Neuronal stem cell (in vitro differentiated cells): Measurements from ENCODE around the gene TFAP2C.

Experiments used
- DNase-seq: peaks from one replicate; pipeline ENCODE4 v3.0.0-alpha.2; 2013; ENCODE audit warnings: low spot score
- H2AFZ ChIP-seq: one replicate; pipeline ENCODE4 v1.6.1; 2013; ENCODE audit warnings: mild to moderate bottlenecking, low read length, inconsistent platforms
- H2AK5ac ChIP-seq: 2 replicates; pipeline ENCODE4 v1.6.1; 2013; ENCODE audit warnings: low read depth, mild to moderate bottlenecking, inconsistent platforms, low read length, moderate library complexity, mixed read lengths
- H2BK120ac ChIP-seq: 2 replicates; pipeline ENCODE4 v1.6.1; 2013; ENCODE audit warnings: low read depth, mild to moderate bottlenecking, inconsistent platforms, low read length, moderate library complexity, mixed read lengths
- H2BK12ac ChIP-seq: one replicate; pipeline ENCODE4 v1.6.1; 2013; ENCODE audit warnings: low read length, inconsistent platforms
- H2BK15ac ChIP-seq: 2 replicates; pipeline ENCODE4 v1.6.1; 2013; ENCODE audit warnings: mild to moderate bottlenecking, low read length, inconsistent platforms, mixed read lengths
- H2BK5ac ChIP-seq: one replicate; pipeline ENCODE4 v1.6.1; 2013; ENCODE audit warnings: inconsistent platforms, mild to moderate bottlenecking, low read length, moderate library complexity
- H3K14ac ChIP-seq: one replicate; pipeline ENCODE4 v1.6.1; 2013; ENCODE audit warnings: low read length, inconsistent platforms
- H3K18ac ChIP-seq: 2 replicates; pipeline ENCODE4 v1.6.1; 2013; ENCODE audit warnings: low read length, inconsistent platforms
- H3K23ac ChIP-seq: 2 replicates; pipeline ENCODE4 v1.6.1; 2013; ENCODE audit warnings: low read depth, mild to moderate bottlenecking, mixed read lengths, low read length, inconsistent platforms; ENCODE audit not compliant: poor library complexity
- H3K27ac ChIP-seq: replicated peaks from 3 replicates; pipeline ENCODE4 v1.5.1; 2013; ENCODE audit warnings: low read length, inconsistent platforms
- H3K27me3 ChIP-seq, 3 experiments: 2 replicates each; pipeline ENCODE4 v1.6.1; 2013; ENCODE audit warnings: low read length in 3 of 3, mild to moderate bottlenecking in 2 of 3, inconsistent platforms in 1 of 3, low read depth in 1 of 3, mixed read lengths in 1 of 3, moderate library complexity in 1 of 3; ENCODE audit not compliant: control insufficient read depth in 3 of 3, insufficient read depth in 3 of 3
- H3K36me3 ChIP-seq, 2 donors: replicated peaks in 1 of 2; 2 replicates each; pipeline ENCODE4 v1.6.1; 2013; ENCODE audit warnings: low read length in 2 of 2; ENCODE audit not compliant: control insufficient read depth in 2 of 2, insufficient read depth in 2 of 2
- H3K4ac ChIP-seq: 2 replicates; pipeline ENCODE4 v1.6.1; 2013; ENCODE audit warnings: inconsistent platforms, mild to moderate bottlenecking, low read length, moderate library complexity
- H3K4me1 ChIP-seq, 2 donors: 1 replicate in 1 of 2; 2 replicates in 1 of 2; pipeline ENCODE4 v1.6.1; 2013; ENCODE audit warnings: low read length in 2 of 2, low read depth in 1 of 2; ENCODE audit not compliant: control insufficient read depth in 2 of 2, insufficient read depth in 1 of 2
- H3K4me2 ChIP-seq: one replicate; pipeline ENCODE4 v1.6.1; 2013; ENCODE audit warnings: mild to moderate bottlenecking, low read length, inconsistent platforms; ENCODE audit not compliant: insufficient read depth, poor library complexity, severe bottlenecking
- H3K4me3 ChIP-seq, 2 donors: 2 replicates each; pipeline ENCODE4 v1.5.1; 2013; ENCODE audit warnings: low read length in 2 of 2, mild to moderate bottlenecking in 2 of 2, inconsistent platforms in 1 of 2, moderate library complexity in 1 of 2
- H3K79me1 ChIP-seq: one replicate; pipeline ENCODE4 v1.6.1; 2013; ENCODE audit warnings: low read depth, mild to moderate bottlenecking, inconsistent platforms, low read length, moderate library complexity
- H3K9ac ChIP-seq: one replicate; pipeline ENCODE4 v1.6.1; 2013; ENCODE audit warnings: mild to moderate bottlenecking, low read depth, low read length, inconsistent platforms; ENCODE audit not compliant: poor library complexity
- H3K9me3 ChIP-seq, 2 donors: replicated peaks in 1 of 2; 2 replicates each; pipeline versions ENCODE3 to v1.6.1; 2013; ENCODE audit warnings: low read length in 2 of 2, mild to moderate bottlenecking in 2 of 2, inconsistent platforms in 1 of 2, low read depth in 1 of 2, mixed read lengths in 1 of 2, moderate library complexity in 1 of 2; ENCODE audit not compliant: control insufficient read depth in 2 of 2, insufficient read depth in 1 of 2
- H4K8ac ChIP-seq: one replicate; pipeline ENCODE4 v1.6.1; 2013; ENCODE audit warnings: low read depth, mild to moderate bottlenecking, inconsistent platforms, low read length, moderate library complexity
- H4K91ac ChIP-seq: one replicate; pipeline ENCODE4 v1.6.1; 2013; ENCODE audit warnings: low read length, low read depth, mild to moderate bottlenecking, inconsistent platforms; ENCODE audit not compliant: poor library complexity
- WGBS, 2 donors: extraction: QIAGEN DNeasy Blood & Tissue Kit; methylation state at CpG; one replicate each; pipeline ENCODE4 v1.1.7; 2013; ENCODE audit warnings: missing lambda C conversion rate in 2 of 2, mixed read lengths in 1 of 2; ENCODE audit not compliant: insufficient read length in 2 of 2, insufficient replicate concordance in 1 of 2; ENCODE audit errors: extremely low coverage in 2 of 2; 5-methylcytosine and 5-hydroxymethylcytosine counted together

TFAP2C gene

DNA sequence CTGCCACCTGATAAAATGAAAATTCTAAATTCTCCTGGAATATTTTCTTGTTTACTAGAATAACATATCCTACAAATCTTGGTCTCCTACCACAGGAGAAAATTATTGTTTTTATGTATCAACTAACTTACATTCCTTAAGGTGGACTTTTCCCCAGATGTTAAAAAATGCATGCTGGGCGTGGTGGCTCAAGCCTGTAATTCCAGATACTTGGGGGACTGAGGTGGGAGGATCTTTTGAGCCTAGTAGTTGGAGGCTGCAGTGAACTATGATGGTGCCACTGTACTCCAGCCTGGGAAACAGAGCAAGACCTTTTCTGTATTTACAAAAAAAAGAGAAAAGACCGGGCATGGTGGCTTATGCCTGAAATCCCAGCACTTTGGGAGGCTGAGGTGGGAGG lies 27.9 kb upstream of the TFAP2C start:
- no peak overlapping the region for H3K4me2 ChIP-seq
- no peak overlapping the region for H2BK120ac ChIP-seq
- no peak overlapping the region for H4K91ac ChIP-seq
- H2BK12ac ChIP-seq, result no peak overlapping the region
- H3K36me3 ChIP-seq, result no peaks in the 10 kb centered on the region
- H2AFZ ChIP-seq, result no peak overlapping the region
- no peak overlapping the region for H3K9ac ChIP-seq
- WGBS, 2 donors, result no CpG with 5 or more reads among the region's 2 CpGs
- H3K27ac ChIP-seq, result no peak overlapping the region
- no peaks in the 10 kb centered on the region for H3K4me1 ChIP-seq
- no peak overlapping the region for H3K18ac ChIP-seq
- no peak overlapping the region for H4K8ac ChIP-seq
- H3K14ac ChIP-seq, result no peak overlapping the region
- H3K27me3 ChIP-seq, result peaks cover 0 to 4% (median 0%) of the 10 kb centered on the region in 3 experiments
- H3K4me3 ChIP-seq, result no peak overlapping the region
- H3K79me1 ChIP-seq, result no peaks in the 10 kb centered on the region
- no peak overlapping the region for H2BK5ac ChIP-seq
- no peak overlapping the region for H2AK5ac ChIP-seq
- H2BK15ac ChIP-seq, result no peak overlapping the region
- no peaks in the 10 kb centered on the region for H3K9me3 ChIP-seq
- H3K4ac ChIP-seq, result no peak overlapping the region
- DNase-seq, result no peak
- H3K23ac ChIP-seq, result no peak overlapping the region

DNA sequence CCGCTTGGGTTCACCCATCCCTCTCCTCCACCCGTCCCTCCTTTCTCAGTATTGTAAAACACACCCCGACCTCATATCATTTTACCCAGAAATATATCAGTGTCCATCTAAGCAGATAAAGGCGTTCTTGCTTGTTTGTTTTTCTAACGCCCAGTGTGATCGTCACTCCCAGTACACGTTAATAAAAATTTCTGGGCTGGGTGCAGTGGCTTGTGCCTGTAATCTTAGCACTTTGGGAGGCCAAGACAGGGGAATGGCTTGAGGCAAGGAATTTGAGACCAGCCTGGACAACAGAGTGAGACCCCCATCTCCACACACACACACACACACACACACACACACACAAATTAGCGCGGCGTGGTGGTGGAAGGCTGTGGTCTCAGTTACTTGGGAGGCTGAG lies 24.4 kb upstream of the TFAP2C start:
- Histone ChIP-seq H3K4ac (no peak overlapping the region), H2AFZ (no peak overlapping the region), H3K23ac (no peak overlapping the region), H2BK120ac (no peak overlapping the region), H3K4me2 (no peak overlapping the region), H2AK5ac (no peak overlapping the region), H4K8ac (no peak overlapping the region), H2BK15ac (no peak overlapping the region), H3K27me3 (peaks cover 0 to 5% (median 0%) of the 10 kb centered on the region in 3 experiments), H4K91ac (no peak overlapping the region), H3K4me3 (no peak overlapping the region), H3K27ac (no peak overlapping the region), H2BK12ac (no peak overlapping the region), H2BK5ac (no peak overlapping the region), H3K14ac (no peak overlapping the region), H3K9me3 (no peaks in the 10 kb centered on the region), H3K18ac (no peak overlapping the region), H3K9ac (no peak overlapping the region), H3K4me1 (peaks cover 0 to 2% of the 10 kb centered on the region in 2 donors), H3K36me3 (no peaks in the 10 kb centered on the region), H3K79me1 (no peaks in the 10 kb centered on the region)
- DNase-seq, result no peak
- WGBS, 2 donors, result no CpG with 5 or more reads among the region's 10 CpGs

GRCh38 chr20:56605261-56605996 lies 23.7 kb upstream of the TFAP2C start:
- Histone ChIP-seq H2AFZ (no peak overlapping the region), H2BK15ac (no peak overlapping the region), H3K23ac (no peak overlapping the region), H4K8ac (no peak overlapping the region), H3K79me1 (no peaks in the 10 kb centered on the region), H3K9me3 (no peaks in the 10 kb centered on the region), H3K4ac (no peak overlapping the region), H4K91ac (no peak overlapping the region), H2BK5ac (no peak overlapping the region), H2BK120ac (no peak overlapping the region), H3K4me1 (peaks cover 0 to 2% of the 10 kb centered on the region in 2 donors), H2BK12ac (no peak overlapping the region), H3K18ac (no peak overlapping the region), H3K9ac (no peak overlapping the region), H3K14ac (no peak overlapping the region), H3K4me2 (no peak overlapping the region), H3K4me3 (no peak overlapping the region), H3K27ac (no peak overlapping the region), H2AK5ac (no peak overlapping the region), H3K27me3 (peaks cover 0 to 3% (median 0%) of the 10 kb centered on the region in 3 experiments), H3K36me3 (no peaks in the 10 kb centered on the region)
- DNase-seq, result no peak
- WGBS, 2 donors, result no CpG with 5 or more reads among the region's 6 CpGs

DNA sequence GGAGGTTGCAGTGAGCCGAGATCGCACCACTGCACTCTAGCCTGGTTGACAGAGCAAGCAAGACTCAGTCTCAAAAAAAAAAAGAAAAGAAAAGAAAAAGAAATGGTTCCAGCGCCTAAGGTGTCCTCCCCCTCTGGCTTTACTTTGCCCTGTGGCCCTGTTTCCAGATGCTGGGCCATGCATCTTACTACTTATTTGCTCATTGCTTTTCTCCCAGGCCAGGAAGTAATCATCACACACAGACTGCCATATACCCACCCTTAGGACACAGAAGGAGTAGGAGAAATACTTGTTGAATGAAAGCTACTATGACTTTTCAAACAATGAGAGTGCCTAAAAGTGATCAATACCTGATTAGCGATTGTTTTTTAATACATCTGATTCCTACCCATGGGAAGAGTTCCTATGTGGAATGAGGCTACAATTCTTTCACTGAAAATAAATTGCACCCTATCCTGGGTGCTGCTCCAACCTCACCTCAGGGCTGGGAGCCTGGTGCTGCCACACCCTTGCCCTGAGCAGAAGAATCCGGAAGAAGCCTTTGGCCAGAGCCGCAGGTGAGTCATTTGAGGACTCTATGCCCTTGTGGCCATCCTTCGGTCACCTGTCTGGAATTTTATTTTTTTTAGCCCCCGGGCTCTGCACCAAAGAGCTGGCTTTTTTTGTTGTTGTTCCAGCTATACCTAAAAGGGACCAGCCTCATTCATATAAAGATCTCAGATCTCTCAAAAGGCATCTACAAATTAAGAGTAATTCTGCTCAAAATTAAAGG lies 22.7 kb upstream of the TFAP2C start:
- Histone ChIP-seq H3K4me1 (peaks cover 0 to 2% of the 10 kb centered on the region in 2 donors), H3K14ac (no peak overlapping the region), H4K91ac (no peak overlapping the region), H2BK12ac (no peak overlapping the region), H3K4ac (no peak overlapping the region), H3K9ac (no peak overlapping the region), H2BK120ac (no peak overlapping the region), H3K79me1 (no peaks in the 10 kb centered on the region), H3K27ac (no peak overlapping the region), H3K9me3 (no peaks in the 10 kb centered on the region), H4K8ac (no peak overlapping the region), H3K4me3 (no peak overlapping the region), H2BK15ac (no peak overlapping the region), H3K18ac (no peak overlapping the region), H2AK5ac (no peak overlapping the region), H2AFZ (no peak overlapping the region), H2BK5ac (no peak overlapping the region), H3K36me3 (no peaks in the 10 kb centered on the region), H3K23ac (no peak overlapping the region), H3K27me3 (peaks cover 0 to 3% (median 0%) of the 10 kb centered on the region in 3 experiments), H3K4me2 (no peak overlapping the region)
- no CpG with 5 or more reads among the region's 8 CpGs for WGBS, 2 donors
- no peak for DNase-seq
